HG02610 (cell line): ENCODE results near the gene SEC16A.
"Not testable (repeated sequence)": the region's sequence is repeated elsewhere in the genome, so short reads cannot be mapped to it uniquely, and the experiment has no call there.

Source experiments
- ATAC-seq: cut with Tn5 transposase; IDR thresholded peaks from one replicate; pipeline ENCODE4 v1.9.1; 2021; ENCODE audit warnings: mild to moderate bottlenecking, moderate library complexity; ENCODE audit not compliant: unreplicated experiment

Gene SEC16A

DNA sequence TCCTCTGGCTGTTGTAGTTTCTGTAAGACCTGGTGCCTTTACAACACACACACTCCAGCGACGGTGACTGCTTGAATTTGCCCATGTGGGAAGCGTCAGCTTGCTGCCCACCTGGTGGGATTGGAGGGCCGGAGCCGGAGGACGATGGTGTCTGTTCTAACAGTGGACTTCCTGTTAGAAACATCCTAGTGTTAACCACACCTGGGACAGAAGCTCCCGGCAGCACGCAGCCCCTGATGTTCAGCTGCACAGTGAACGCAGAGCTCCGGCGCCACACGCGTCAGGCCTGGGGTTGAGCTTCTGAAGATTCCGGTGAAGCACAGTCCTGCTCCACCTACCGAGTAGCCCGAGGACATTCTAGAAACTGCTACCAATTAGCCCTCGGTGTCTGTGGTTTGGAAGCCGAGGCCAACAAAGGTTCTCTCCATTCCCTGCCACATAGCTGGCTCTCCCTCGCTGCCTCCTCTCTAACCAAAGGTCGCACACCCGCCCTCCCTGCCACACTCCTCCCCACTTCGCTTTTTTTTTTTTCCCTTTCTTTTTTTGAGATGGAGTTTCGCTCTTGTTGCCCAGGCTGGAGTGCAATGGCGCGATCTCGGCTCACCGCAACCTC lies 58.0 kb downstream of the SEC16A start:
- no peak for ATAC-seq

DNA sequence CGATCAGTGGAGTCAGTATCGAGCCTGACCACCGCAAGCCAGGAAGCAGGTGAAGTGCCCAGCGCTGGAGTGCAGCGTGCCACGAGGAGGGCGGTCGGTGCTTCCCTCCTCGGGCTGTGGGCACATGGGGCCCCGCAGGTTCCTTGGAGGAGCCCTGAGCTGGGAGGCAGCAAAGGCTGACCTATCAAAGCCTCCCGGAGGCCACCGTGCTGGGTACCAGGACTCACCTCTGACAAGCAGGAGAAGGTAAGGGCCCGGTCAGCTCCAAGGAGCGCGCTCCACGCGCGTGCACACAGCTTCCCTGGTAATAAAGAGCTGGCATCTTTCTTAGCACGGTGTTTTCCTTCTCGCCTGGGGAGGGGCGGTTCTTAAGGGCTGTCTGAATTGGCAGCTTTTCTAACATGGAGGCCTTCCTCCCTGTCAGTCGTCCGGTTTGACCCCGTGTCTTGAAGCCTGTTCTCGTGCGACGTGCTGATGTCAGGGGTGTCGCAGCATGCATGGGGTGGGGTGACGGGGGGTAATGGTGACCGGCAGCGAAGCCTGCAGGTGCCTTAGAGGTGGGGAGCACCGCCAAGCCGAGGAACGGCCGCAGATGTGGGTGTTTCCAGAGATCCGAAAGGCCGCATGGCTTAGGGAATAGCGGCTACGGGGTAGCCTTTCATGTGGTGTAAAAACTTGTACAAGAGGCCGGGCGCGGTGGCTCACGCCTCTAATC lies 59.3 kb downstream of the SEC16A start:
- no peak for ATAC-seq

- no peak for ATAC-seq
Observed at GRCh38 chr9:136422876-136423275, 60.0 kb downstream of the SEC16A start.

GRCh38 chr9:136421791-136422190 lies 61.0 kb downstream of the SEC16A start:
- no peak for ATAC-seq

DNA sequence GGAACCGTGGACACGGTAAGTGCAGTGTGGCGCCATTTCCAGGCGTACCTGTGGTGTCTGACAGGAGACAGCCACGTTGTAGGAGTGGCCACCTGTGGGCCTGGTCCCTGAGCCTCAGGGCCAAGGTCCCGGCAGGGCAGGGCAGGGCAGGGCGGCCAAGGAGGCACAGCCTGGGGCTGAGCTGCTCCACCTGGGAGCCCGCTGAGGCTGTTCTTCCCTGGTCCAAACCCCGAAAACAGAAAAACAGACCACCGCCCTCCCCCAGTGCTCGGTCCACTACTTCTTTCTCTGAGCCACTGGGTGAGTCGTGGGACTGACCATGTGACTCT lies 63.8 kb downstream of the SEC16A start:
- ATAC-seq: no peak

DNA sequence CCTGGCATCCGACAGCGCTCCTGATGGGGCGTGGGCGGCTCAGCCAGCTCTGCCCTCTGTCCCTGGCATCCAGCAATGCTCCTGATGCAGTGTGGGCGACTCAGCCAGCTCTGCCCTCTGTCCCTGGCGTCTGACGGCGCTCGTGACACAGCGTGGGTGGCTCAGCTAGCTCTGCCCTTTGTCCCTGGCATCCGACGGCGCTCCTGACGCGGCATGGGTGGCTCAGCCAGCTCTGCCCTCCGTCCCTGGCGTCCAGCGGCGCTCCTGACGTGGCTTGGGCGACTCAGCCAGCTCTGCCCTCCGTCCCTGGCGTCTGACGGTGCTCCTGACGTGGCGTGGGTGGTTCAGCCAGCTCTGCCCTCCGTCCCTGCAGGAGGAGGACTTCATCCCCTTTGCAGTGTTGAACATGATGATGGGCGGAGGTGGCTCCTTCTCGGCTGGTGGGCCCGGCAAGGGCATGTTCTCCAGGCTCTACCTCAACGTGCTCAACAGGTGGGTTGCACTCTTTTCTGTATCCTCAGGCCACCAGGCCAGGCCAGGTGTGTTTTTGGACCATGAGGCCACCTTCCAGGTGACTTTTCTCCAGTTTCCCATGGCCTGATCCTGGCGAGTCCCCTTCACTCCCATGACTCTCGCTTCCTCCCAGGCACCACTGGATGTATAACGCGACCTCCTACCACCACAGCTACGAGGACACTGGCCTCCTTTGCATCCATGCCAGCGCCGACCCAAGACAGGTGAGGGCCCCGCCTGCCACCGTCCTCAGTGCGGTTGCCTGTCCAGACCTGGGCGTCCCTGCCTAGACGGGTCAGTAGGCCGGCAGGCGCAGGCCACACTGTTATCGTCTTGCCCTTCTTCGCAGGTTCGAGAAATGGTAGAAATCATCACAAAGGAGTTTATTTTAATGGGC lies 64.4 kb downstream of the SEC16A start:
- ATAC-seq: no peak

DNA sequence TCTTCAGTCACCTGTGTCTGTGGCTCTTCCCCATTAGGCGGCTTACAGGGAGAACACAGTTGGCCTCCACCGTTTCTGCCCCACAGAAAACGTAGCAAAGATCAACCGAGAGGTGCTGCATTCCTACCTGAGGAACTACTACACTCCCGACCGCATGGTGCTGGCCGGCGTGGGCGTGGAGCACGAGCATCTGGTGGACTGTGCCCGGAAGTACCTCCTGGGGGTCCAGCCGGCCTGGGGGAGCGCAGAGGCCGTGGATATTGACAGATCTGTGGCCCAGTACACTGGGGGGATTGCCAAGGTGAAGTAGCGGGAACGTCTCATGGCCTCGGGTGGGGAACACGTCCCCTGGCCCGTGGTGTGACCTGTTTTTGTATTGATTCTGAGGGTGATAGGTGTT lies 65.9 kb downstream of the SEC16A start:
- no peak for ATAC-seq

GRCh38 chr9:136416427-136416826 lies 66.4 kb downstream of the SEC16A start:
- ATAC-seq: no peak

GRCh38 chr9:136412962-136413361 lies 69.9 kb downstream of the SEC16A start:
- no peak for ATAC-seq

DNA sequence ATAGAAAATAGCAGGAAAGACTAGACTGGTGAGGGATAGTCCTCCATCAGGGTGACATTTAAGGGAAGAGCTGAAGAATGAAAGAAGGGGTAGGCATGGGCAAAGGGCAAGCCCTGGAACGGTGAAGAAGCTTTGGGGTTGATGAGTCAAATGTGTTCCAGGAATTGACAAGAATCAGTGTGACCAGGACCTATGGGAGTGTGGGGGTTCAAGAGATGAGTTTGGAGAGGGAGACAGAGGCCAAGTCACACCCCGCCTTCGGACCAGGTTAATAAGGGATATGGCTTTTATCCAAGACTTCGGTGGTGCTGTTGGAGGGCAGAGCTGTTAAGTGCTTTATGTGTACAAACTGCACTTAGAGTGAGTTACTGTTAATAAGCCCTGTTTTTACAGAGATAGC lies 71.5 kb downstream of the SEC16A start:
- no peak for ATAC-seq

GRCh38 chr9:136410500-136411287 lies 72.1 kb downstream of the SEC16A start, which contains the start of the genes ENTR1 and PMPCA:
Gene ENTR1 (minus strand): TSS chr9:136410614. CDS start chr9:136410397, 217 bp downstream.
Gene PMPCA (plus strand): TSS chr9:136410658. CDS start chr9:136410669, 11 bp downstream.
- peak; percentile 77 for ATAC-seq

DNA sequence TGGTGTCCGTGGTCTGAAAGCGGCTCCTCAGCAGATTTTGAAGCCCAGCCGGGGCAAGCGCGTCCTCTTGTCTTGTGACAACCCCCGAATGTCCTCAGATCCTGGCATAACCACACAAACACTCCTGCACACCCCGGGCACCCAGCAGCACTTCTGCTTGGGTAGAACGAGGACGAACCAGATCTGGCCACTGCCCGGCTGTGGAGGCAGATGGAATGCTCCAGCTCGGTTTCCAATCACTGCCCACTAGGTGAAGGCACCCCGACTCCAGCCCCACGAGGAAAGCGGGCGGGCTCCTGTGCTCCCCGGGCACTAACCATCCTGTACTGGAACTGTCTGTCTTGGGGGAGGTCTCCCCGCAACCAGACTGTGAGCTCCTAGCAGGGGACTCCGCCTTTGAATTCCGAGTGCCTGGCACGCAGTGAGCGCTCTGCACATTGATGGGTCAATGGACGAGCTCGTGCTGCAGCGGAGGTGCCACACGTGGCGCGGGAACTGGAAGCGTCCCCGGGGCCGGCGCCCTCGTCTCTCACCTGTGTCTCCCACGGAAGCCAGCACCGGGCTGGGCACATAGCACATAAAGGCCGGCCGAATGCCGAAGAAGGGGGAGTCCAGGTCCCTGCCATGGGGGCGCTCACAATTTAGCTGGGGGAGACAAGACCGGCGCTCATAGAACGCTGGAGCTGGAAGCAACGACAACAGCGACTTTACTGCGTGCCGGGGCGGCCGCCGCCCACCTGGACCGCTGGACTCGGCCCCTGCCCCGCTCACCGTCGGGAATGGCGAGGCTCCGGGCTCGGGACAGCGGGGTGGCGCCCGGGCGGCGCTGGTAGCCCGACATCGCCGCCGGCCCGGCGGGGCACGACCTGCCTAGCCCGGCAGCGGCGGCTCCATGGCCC lies 73.0 kb downstream of the SEC16A start:
- peak; percentile 18 for ATAC-seq

GRCh38 chr9:136407911-136408310 lies 74.9 kb downstream of the SEC16A start:
- no peak for ATAC-seq

- not testable (repeated sequence) for ATAC-seq
Observed at GRCh38 chr9:136407061-136407460, 75.8 kb downstream of the SEC16A start.

DNA sequence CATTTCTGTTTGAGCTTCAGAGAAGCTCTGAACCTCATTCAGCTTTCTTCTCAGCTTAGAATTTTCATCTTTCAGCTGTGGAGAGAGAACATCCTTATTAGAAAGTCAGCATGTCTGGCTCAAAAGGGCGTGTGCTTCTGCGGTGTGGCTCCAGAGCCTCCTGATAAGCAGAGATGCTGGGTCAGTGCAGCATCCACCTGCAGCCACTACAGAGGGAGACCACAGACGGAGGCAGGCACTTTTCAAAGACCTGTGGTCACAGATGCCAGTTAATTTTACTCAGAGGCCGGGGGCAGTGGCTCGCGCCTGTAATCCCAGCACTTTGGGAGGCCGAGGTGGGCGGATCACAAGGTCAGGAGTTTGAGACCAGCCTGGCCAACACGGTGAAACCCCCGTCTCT lies 76.9 kb downstream of the SEC16A start:
- not testable (repeated sequence) for ATAC-seq

DNA sequence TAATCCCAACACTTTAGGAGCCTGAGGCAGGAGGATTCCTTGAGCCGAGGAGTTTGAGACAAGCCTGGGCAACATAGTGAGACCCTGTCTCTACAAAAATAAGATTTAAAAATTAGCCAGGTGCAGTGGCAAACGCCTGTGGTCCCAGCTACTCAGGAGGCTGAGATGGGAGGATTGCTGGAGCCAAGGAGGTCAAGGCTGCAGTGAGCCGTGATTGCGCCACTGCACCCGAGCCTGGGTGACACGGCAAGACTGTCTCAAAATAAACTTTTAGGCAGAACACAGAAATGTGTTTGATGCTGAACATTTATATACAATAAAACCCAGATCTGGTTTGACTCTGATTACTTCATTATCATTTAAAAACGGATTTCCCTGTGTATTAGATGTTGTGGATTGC lies 77.4 kb downstream of the SEC16A start:
- ATAC-seq: no peak

DNA sequence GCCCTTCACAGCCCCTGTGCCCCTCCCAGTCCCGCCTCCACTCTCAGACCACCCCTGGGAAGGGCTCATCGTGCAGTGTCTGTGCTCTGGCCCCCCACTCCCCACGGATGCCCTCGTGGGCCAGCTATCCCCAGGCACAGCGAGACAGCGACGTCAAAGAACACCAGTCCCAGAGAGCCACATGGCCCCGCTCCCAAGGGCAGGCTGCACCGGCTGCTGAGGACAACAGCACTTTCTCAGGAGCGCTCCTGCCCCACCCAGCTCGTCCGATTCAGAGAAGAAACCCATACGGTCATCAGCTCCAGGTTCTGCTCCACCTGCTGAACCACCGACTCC lies 78.1 kb downstream of the SEC16A start:
- ATAC-seq: no peak

GRCh38 chr9:136403915-136404800 lies 78.7 kb downstream of the SEC16A start:
- no peak for ATAC-seq

GRCh38 chr9:136403538-136403914 lies 79.3 kb downstream of the SEC16A start:
- peak; percentile 54 for ATAC-seq
